Measurements from ENCODE around the gene LRRC74A. TPM values are rescaled to one million over a fixed set of nuclear protein-coding genes. Genes with fewer than 3 reads are reported as not detected.

LRRC74A gene
- polyA plus RNA-seq, 1 donor (not counting 4 experiments of a cell fraction or from before 2014, with no cell fraction given), result not detected

DNA sequence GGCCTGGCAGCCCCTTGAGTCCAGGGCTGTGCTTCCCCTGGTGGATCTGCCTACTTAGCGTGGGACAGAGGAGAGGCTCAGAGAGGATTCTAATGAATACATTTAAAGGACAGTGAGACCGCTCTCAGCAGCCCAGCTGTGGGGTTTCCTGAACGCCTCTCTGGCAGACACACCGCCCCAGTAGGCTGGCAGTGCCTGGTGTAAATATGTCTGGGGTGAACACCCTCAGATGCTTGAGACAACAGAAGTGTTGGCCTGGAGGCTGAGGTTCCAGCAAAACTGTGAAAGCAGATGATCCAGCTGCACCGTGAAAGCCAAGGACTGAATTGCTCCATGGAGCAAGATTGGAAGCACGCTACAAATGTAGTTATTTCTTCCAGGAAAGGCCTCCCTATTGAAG, 55.1 kb downstream of the LRRC74A start:
- TF ChIP-seq, protein P1, sequence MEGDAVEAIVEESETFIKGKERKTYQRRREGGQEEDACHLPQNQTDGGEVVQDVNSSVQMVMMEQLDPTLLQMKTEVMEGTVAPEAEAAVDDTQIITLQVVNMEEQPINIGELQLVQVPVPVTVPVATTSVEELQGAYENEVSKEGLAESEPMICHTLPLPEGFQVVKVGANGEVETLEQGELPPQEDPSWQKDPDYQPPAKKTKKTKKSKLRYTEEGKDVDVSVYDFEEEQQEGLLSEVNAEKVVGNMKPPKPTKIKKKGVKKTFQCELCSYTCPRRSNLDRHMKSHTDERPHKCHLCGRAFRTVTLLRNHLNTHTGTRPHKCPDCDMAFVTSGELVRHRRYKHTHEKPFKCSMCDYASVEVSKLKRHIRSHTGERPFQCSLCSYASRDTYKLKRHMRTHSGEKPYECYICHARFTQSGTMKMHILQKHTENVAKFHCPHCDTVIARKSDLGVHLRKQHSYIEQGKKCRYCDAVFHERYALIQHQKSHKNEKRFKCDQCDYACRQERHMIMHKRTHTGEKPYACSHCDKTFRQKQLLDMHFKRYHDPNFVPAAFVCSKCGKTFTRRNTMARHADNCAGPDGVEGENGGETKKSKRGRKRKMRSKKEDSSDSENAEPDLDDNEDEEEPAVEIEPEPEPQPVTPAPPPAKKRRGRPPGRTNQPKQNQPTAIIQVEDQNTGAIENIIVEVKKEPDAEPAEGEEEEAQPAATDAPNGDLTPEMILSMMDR (optimal IDR thresholded peaks at IDR 0.05 in 1 of 3, IDR thresholded peaks at IDR 0.05 in 1 of 3, conservative IDR thresholded peaks at IDR 0.05 in 1 of 3; ENCODE audit: extremely low read depth in 1 of 3, insufficient read depth in 2 of 3, low read length in 3 of 3), result no peak
- TF ChIP-seq EZH2 (IDR thresholded peaks at IDR 0.05; ENCODE audit: low read length), result no peak
- Histone ChIP-seq H3K27ac (ENCODE audit: control insufficient read depth, insufficient read depth, low read length) (no peak overlapping the region), H2AFZ (ENCODE audit: control insufficient read depth, low read length) (no peak overlapping the region), H3K4me3 (ENCODE audit: control insufficient read depth in 2 of 3, extremely low read depth in 1 of 3, insufficient read depth in 2 of 3, low read depth in 1 of 3, low read length in 3 of 3) (no peak overlapping the region), H3K79me2 (ENCODE audit: control insufficient read depth, insufficient read depth, low read length) (no peaks in the 10 kb centered on the region), H3K36me3 (ENCODE audit: control insufficient read depth in 2 of 2, extremely low read depth in 1 of 2, insufficient read depth in 2 of 2, low read length in 2 of 2) (no peaks in the 10 kb centered on the region), H3K27me3 (ENCODE audit: control insufficient read depth, extremely low read depth, insufficient read depth, low read length) (no peaks in the 10 kb centered on the region), H3K9ac (ENCODE audit: control insufficient read depth, extremely low read depth, insufficient read depth, low read length) (no peak overlapping the region), H4K20me1 (ENCODE audit: control insufficient read depth, extremely low read depth, insufficient read depth, low read length) (no peaks in the 10 kb centered on the region), H3K4me1 (ENCODE audit: control insufficient read depth, extremely low read depth, insufficient read depth, low read length) (peaks cover 9% of the 10 kb centered on the region), H3K9me3 (ENCODE audit: control insufficient read depth, low read depth, low read length) (no peaks in the 10 kb centered on the region), H3K4me2 (ENCODE audit: control insufficient read depth, extremely low read depth, insufficient read depth, low read depth, low read length) (no peak overlapping the region), H3K9me1 (ENCODE audit: control insufficient read depth, extremely low read depth, insufficient read depth, low read length) (no peaks in the 10 kb centered on the region)
- no peak for FAIRE-seq
- dilution Hi-C loops (cut with MboI; ENCODE audit: extremely low pct_ligation_motif_present, low sequenced_read_pairs), result no loop called here
- no peak for DNase-seq (ENCODE audit: low read depth, low spot score)

DNA sequence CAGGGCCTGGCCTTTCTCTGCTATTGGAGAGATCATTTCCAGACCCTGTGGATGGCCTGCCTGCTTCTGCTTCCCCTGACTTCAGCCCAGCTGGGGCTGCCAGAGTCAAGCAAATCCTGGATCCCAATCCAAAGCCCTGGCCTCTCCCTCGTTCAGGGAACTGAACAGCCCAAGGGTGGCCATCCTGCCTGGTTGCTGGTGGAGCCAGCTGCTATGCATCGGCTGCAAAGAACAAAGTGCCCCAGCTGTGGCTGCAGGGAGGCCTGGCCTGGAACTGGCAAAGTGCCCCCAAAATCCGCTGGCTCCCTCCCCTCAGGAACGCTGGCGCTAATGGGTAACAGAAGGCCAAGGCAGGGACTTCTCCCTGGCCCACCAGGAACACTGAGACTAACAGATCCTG, 56.4 kb downstream of the LRRC74A start:
- FAIRE-seq (no peak), DNase-seq (ENCODE audit: low read depth, low spot score) (no peak)
- no peak overlapping the region for H3K4me2 ChIP-seq (ENCODE audit: control insufficient read depth, extremely low read depth, insufficient read depth, low read depth, low read length)
- H4K20me1 ChIP-seq (ENCODE audit: control insufficient read depth, extremely low read depth, insufficient read depth, low read length), result no peaks in the 10 kb centered on the region
- H3K9ac ChIP-seq (ENCODE audit: control insufficient read depth, extremely low read depth, insufficient read depth, low read length), result no peak overlapping the region
- H3K4me3 ChIP-seq (ENCODE audit: control insufficient read depth in 2 of 3, extremely low read depth in 1 of 3, insufficient read depth in 2 of 3, low read depth in 1 of 3, low read length in 3 of 3), result no peak overlapping the region
- no peaks in the 10 kb centered on the region for H3K9me3 ChIP-seq (ENCODE audit: control insufficient read depth, low read depth, low read length)
- dilution Hi-C loops (cut with MboI; ENCODE audit: extremely low pct_ligation_motif_present, low sequenced_read_pairs), result no loop called here
- H2AFZ ChIP-seq (ENCODE audit: control insufficient read depth, low read length), result no peak overlapping the region
- H3K36me3 ChIP-seq (ENCODE audit: control insufficient read depth in 2 of 2, extremely low read depth in 1 of 2, insufficient read depth in 2 of 2, low read length in 2 of 2), result no peaks in the 10 kb centered on the region
- H3K9me1 ChIP-seq (ENCODE audit: control insufficient read depth, extremely low read depth, insufficient read depth, low read length), result no peaks in the 10 kb centered on the region
- no peaks in the 10 kb centered on the region for H3K27me3 ChIP-seq (ENCODE audit: control insufficient read depth, extremely low read depth, insufficient read depth, low read length)
- H3K27ac ChIP-seq (ENCODE audit: control insufficient read depth, insufficient read depth, low read length), result no peak overlapping the region
- TF ChIP-seq, protein P1 (optimal IDR thresholded peaks at IDR 0.05 in 1 of 3, IDR thresholded peaks at IDR 0.05 in 1 of 3, conservative IDR thresholded peaks at IDR 0.05 in 1 of 3; ENCODE audit: extremely low read depth in 1 of 3, insufficient read depth in 2 of 3, low read length in 3 of 3), result no peak
- TF ChIP-seq EZH2 (IDR thresholded peaks at IDR 0.05; ENCODE audit: low read length), result no peak
- H3K79me2 ChIP-seq (ENCODE audit: control insufficient read depth, insufficient read depth, low read length), result no peaks in the 10 kb centered on the region
- H3K4me1 ChIP-seq (ENCODE audit: control insufficient read depth, extremely low read depth, insufficient read depth, low read length), result peaks cover 9% of the 10 kb centered on the region

Data from keratinocyte (primary cell).